Testis (tissue), 5 donors: ENCODE results near the gene SHFL. TPM values are rescaled to one million over a fixed set of nuclear protein-coding genes. Genes with fewer than 3 reads are reported as not detected.

Source experiments
- DNase-seq: peaks from one replicate; pipeline ENCODE4 v3.0.0-alpha.2; 2019
- H3K27ac ChIP-seq, 2 donors: fragments of 200-600 bp; sonication (generic); one replicate each; pipeline ENCODE4 v1.5.1; 2019
- H3K27me3 ChIP-seq: fragments of 200-600 bp; sonication (generic); one replicate; pipeline ENCODE4 v1.5.1; 2019
- H3K36me3 ChIP-seq: fragments of 200-600 bp; sonication (generic); one replicate; pipeline ENCODE4 v1.5.1; 2017; ENCODE audit warnings: low read depth; ENCODE audit errors: missing control alignments
- H3K4me1 ChIP-seq: fragments of 200-600 bp; sonication (generic); one replicate; pipeline ENCODE4 v1.5.1; 2019
- H3K4me3 ChIP-seq, 2 donors: fragments of 200-600 bp; sonication (generic); one replicate each; pipeline ENCODE4 v1.5.1; 2017 to 2019
- H3K9me3 ChIP-seq: fragments of 200-600 bp; sonication (generic); one replicate; pipeline ENCODE4 v1.5.1; 2017
- POLR2A ChIP-seq: fragments of 450-650 bp; IDR thresholded peaks from one replicate; pipeline ENCODE4 v1.6.1; 2017; ENCODE audit warnings: antibody characterized with exemption, mild to moderate bottlenecking, moderate library complexity
- WGBS, 2 donors: methylation state at CpG; one replicate each; pipeline ENCODE4 v1.1.5; 2018; 5-methylcytosine and 5-hydroxymethylcytosine counted together
- intact Hi-C: fragments of 100-400 bp; cut with DNase I; formaldehyde crosslinking; loops from one replicate; pipeline ENCODE4 v1.15.1; 2023; ENCODE audit warnings: low total_unique reads
- long read RNA-seq, 2 donors: transcript quantifications; one replicate each; lab custom pipeline, GENCODE V29; 2026
- polyA plus RNA-seq: library from polyadenylated mRNA; stranded (reverse); fragments of 350-450 nt; fragmentation: Illumina TruSeq; extraction: RNeasy Lipid Tissue Mini Kit (QIAGEN cat#74804); gene quantifications from one replicate; pipeline ENCODE4 v1.2.3, GENCODE V29; 2014; ENCODE audit warnings: low read depth, low replicate concordance; ENCODE audit not compliant: insufficient read depth
- total RNA-seq, 2 donors: library from RNA; depleted of rRNA; stranded (reverse); fragments of >200 nt; gene quantifications; one replicate each; pipeline ENCODE4 v1.2.3, GENCODE V29; 2016
- TF ChIP-seq, protein P1 (sequence below), 3 experiments: fragments of 450-650 bp in 2 of 3; fragments of 200-600 bp in 1 of 3; sonication (generic) in 1 of 3; IDR thresholded peaks; one replicate each; pipeline ENCODE4 v1.5.1; 2016 to 2019; ENCODE audit warnings: antibody characterized with exemption in 3 of 3, mild to moderate bottlenecking in 2 of 3, moderate library complexity in 1 of 3

Gene SHFL
- total RNA-seq (10 to 100 TPM; 20.4 to 25.8 TPM), polyA plus RNA-seq (18.7 TPM)
- long read RNA-seq, donor 1, transcript C19orf66-204 (1 exons, 1,655 nt): major isoform, 27 of 42 reads
- long read RNA-seq, donor 1, transcript C19orf66-201 (8 exons, 2,117 nt): minor isoform, 11 of 42 reads
- long read RNA-seq, donor 1, partial matches to known transcripts: 0 of 42 reads
- long read RNA-seq, donor 1, other reads (novel, unspliced or antisense): 0 of 42 reads
- long read RNA-seq, donor 2, transcript C19orf66-201 (8 exons, 2,117 nt): minor isoform, 5 of 19 reads
- long read RNA-seq, donor 2, transcript C19orf66-204 (1 exons, 1,655 nt): major isoform, 8 of 19 reads
- long read RNA-seq, donor 2, transcript C19orf66-203 (7 exons, 2,079 nt): minor isoform, 5 of 19 reads
- long read RNA-seq, donor 2, partial matches to known transcripts: 0 of 19 reads
- long read RNA-seq, donor 2, other reads (novel, unspliced or antisense): 0 of 19 reads

DNA sequence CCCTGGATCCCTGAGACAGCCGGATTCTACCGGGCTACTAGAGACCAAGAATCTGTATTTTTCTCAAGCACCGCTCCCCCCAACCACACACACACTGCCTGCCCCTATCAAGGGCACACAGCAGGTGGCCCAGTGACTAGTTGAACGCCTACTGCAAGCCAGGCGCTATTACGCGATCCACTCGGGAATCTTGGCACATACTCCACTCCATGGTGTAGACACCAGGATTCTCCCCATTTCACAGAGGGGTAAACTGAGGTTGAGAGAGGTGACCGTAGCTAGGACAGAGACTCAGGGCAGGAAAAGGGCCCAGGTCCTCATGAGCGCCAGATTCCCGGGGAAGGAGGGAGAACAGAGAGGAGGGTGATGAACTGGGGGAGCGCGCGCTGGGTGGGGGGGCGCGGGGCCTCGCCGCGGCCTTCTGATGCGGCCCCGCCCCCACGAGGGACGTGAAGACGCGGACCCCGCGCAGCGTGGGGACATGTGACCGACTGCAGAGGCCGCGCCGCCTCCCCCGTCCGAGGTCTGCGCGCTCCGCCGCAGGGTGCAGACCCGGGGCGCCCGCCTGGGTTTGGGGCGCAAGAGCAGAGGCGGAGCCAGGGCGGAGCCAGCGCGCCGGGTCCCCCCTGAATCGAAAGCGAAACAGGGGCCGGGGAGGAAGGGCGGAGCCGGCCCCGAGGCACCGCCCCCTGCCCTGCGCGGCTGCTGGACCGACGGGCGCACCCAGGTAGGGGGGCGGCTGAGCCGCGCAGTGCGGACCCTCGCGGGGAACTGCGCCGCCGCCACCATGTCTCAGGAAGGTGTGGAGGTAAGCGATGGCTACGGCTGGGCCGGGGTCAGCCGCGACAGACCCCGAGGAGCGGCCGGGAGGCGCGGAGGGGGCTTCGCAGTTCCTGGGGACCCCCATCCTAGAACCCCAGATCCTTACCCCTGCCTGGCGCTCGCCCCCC lies at the start of gene SHFL:
SHFL (plus strand) TSS at position 677 of the 950 bp plus-strand sequence; CDS start at position 788, 111 bp downstream.
- no peaks in the 10 kb centered on the region for H3K27me3 ChIP-seq
- H3K9me3 ChIP-seq: no peaks in the 10 kb centered on the region
- no peak for TF ChIP-seq POLR2A
- intact Hi-C loops: no loop called here
- H3K36me3 ChIP-seq: no peaks in the 10 kb centered on the region
- H3K27ac ChIP-seq: peak within 1 kb of the TSS; percentile 68 to 84
- H3K4me1 ChIP-seq: no peaks in the 10 kb centered on the region
- H3K4me3 ChIP-seq: peak within 1 kb of the TSS; percentile 70 to 73
- peak; percentile 64 for DNase-seq
- WGBS, 2 donors: 4% methylated on average over 39 to 76 of the region's 81 CpGs

DNA sequence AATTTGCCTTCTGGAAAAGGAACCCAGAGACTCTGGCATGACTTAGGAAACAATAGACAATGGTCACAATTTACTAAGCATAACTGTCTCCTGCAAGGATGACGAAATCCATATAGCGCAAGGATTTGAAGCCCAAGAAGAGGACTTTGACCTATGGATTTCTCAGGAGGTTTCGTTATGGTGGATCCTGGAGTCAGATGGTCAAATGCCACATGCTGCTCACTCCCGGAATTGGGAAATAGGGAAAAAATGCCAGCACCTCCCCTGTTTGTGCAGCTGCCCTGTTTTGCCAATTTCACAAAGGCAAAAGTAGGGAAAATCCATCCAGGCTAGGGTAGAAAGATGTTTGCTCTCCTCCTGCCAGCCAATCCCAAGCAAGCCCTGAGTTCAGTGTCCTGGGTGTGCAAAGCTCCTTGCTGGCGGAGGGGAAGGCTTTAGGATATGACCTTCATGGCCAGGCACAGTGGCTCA lies 49.5 kb upstream of the SHFL start:
- Histone ChIP-seq H3K9me3 (no peaks in the 10 kb centered on the region), H3K4me1 (no peaks in the 10 kb centered on the region), H3K36me3 (no peaks in the 10 kb centered on the region), H3K4me3 (no peak overlapping the region), H3K27me3 (no peaks in the 10 kb centered on the region), H3K27ac (no peak overlapping the region)
- DNase-seq: no peak
- no peak for TF ChIP-seq POLR2A
- TF ChIP-seq, protein P1, sequence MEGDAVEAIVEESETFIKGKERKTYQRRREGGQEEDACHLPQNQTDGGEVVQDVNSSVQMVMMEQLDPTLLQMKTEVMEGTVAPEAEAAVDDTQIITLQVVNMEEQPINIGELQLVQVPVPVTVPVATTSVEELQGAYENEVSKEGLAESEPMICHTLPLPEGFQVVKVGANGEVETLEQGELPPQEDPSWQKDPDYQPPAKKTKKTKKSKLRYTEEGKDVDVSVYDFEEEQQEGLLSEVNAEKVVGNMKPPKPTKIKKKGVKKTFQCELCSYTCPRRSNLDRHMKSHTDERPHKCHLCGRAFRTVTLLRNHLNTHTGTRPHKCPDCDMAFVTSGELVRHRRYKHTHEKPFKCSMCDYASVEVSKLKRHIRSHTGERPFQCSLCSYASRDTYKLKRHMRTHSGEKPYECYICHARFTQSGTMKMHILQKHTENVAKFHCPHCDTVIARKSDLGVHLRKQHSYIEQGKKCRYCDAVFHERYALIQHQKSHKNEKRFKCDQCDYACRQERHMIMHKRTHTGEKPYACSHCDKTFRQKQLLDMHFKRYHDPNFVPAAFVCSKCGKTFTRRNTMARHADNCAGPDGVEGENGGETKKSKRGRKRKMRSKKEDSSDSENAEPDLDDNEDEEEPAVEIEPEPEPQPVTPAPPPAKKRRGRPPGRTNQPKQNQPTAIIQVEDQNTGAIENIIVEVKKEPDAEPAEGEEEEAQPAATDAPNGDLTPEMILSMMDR (IDR thresholded peaks at IDR 0.05): no peak
- intact Hi-C loops: no loop called here
- WGBS, 2 donors: 75 to 78% methylated on average over 5 of the region's 5 CpGs

DNA sequence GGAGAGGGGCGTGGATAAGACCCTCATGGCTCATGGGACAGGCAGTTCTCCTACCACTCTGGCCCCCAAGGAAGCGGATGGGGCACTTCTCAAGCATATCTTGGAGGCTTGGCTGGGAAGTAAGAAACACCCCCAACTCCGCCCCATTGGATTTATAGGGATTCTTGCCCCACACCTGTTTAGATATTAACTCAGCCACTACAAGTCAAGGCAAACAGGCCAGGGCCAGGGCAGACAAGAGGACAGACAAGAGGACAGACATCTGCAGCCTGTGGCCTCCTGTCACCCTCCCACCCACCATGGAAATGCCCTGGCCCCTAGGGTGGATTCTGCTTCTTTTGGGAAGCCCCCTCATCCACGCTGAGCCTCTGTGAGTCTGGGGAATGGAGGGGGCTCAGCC lies 48.8 kb upstream of the SHFL start:
- no peaks in the 10 kb centered on the region for H3K36me3 ChIP-seq
- no peak for DNase-seq
- H3K9me3 ChIP-seq: no peaks in the 10 kb centered on the region
- no peaks in the 10 kb centered on the region for H3K27me3 ChIP-seq
- no peaks in the 10 kb centered on the region for H3K4me1 ChIP-seq
- no peak overlapping the region for H3K4me3 ChIP-seq
- intact Hi-C loops: no loop called here
- TF ChIP-seq, protein P1 (IDR thresholded peaks at IDR 0.05): no peak
- no peak for TF ChIP-seq POLR2A
- WGBS, 2 donors: 67 to 78% methylated on average over 4 of the region's 4 CpGs
- no peak overlapping the region for H3K27ac ChIP-seq

DNA sequence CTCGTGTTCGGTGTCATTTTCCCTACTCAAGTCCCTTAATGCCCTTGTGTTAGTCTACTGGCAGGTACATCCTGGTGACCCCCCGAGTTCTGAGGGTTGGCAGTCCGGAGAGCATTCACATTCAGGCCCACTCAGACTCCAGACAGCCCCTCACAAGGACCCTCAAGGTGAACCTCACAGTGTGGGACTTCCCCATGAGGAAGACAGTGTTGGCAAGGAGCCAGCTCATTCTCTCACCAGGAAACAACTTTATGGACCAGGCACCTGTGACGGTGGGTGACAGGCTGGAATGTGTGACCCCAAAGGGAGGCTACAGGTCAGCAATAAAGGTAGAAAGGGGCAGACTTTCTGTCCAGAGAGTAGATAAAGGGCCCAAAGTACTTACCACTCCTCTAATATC lies 48.3 kb upstream of the SHFL start:
- H3K4me3 ChIP-seq: no peak overlapping the region
- WGBS, 2 donors: 76% methylated on average over 5 of the region's 5 CpGs; no CpG with 5 or more reads in 1 of the 2 donors
- no peak for DNase-seq
- no peaks in the 10 kb centered on the region for H3K9me3 ChIP-seq
- intact Hi-C loops: no loop called here
- no peaks in the 10 kb centered on the region for H3K4me1 ChIP-seq
- no peaks in the 10 kb centered on the region for H3K36me3 ChIP-seq
- no peak for TF ChIP-seq POLR2A
- TF ChIP-seq, protein P1 (IDR thresholded peaks at IDR 0.05): no peak
- no peaks in the 10 kb centered on the region for H3K27me3 ChIP-seq
- no peak overlapping the region for H3K27ac ChIP-seq
